IPS DF 6.9 (cell line): Measurements from ENCODE around the gene HSDL1.
"Not testable (repeated sequence)": the region's sequence is repeated elsewhere in the genome, so short reads cannot be mapped to it uniquely, and the experiment has no call there.

Experiments
- DNase-seq: peaks from one replicate; pipeline ENCODE4 v3.0.0-alpha.2; 2013; ENCODE audit warnings: low read depth, low spot score
- H3K27ac ChIP-seq: one replicate; pipeline ENCODE4 v1.5.1; 2013; ENCODE audit warnings: low read length, control low read depth
- H3K27me3 ChIP-seq: 2 replicates; pipeline ENCODE4 v1.6.1; 2013; ENCODE audit warnings: mild to moderate bottlenecking, low read length; ENCODE audit not compliant: control insufficient read depth, insufficient read depth
- H3K36me3 ChIP-seq: 2 replicates; pipeline ENCODE4 v1.6.1; 2013; ENCODE audit warnings: low read length; ENCODE audit not compliant: control insufficient read depth, insufficient read depth
- H3K4me1 ChIP-seq: 2 replicates; pipeline ENCODE4 v1.6.1; 2013; ENCODE audit warnings: low read length; ENCODE audit not compliant: control insufficient read depth, insufficient read depth
- H3K4me3 ChIP-seq: 2 replicates; pipeline ENCODE4 v1.5.1; 2013; ENCODE audit warnings: mild to moderate bottlenecking, low read length
- H3K9me3 ChIP-seq: 2 replicates; pipeline ENCODE4 v1.6.1; 2013; ENCODE audit warnings: low read length, inconsistent platforms; ENCODE audit not compliant: control insufficient read depth, insufficient read depth
- WGBS: extraction: QIAGEN DNeasy Blood & Tissue Kit; methylation state at CpG from one replicate; pipeline ENCODE4 v1.1.7; 2013; ENCODE audit warnings: mixed read lengths, missing lambda C conversion rate; ENCODE audit not compliant: insufficient read length, insufficient coverage; 5-methylcytosine and 5-hydroxymethylcytosine counted together

The HSDL1 gene

GRCh38 chr16:84118315-84118714 is 26.7 kb downstream of the HSDL1 start:
- H3K9me3 ChIP-seq, DNase-seq, H3K27ac ChIP-seq, H3K4me1 ChIP-seq, H3K4me3 ChIP-seq, H3K27me3 ChIP-seq, H3K36me3 ChIP-seq: not testable (repeated sequence)
- no CpG with 5 or more reads among the region's 5 CpGs for WGBS

GRCh38 chr16:84117494-84117843 is 27.5 kb downstream of the HSDL1 start:
- H3K27me3 ChIP-seq: no peaks in the 10 kb centered on the region
- H3K36me3 ChIP-seq: no peaks in the 10 kb centered on the region
- no CpG with 5 or more reads among the region's 12 CpGs for WGBS
- no peaks in the 10 kb centered on the region for H3K4me1 ChIP-seq
- no peak for DNase-seq
- H3K9me3 ChIP-seq: no peaks in the 10 kb centered on the region
- H3K27ac ChIP-seq: no peak overlapping the region
- H3K4me3 ChIP-seq: peak overlapping the region; percentile 65; the same call in 1 of the 2 replicates

- Histone ChIP-seq H3K27ac (no peak within 1 kb of the TSS), H3K4me1 (no peaks in the 10 kb centered on the region), H3K4me3 (peak within 1 kb of the TSS; percentile 65), H3K36me3 (no peaks in the 10 kb centered on the region), H3K27me3 (no peaks in the 10 kb centered on the region), H3K9me3 (no peaks in the 10 kb centered on the region)
- peak; percentile 95 for DNase-seq
- WGBS: no CpG with 5 or more reads among the region's 94 CpGs
These were observed 28.1 kb downstream of the HSDL1 start, which contains the start of gene MBTPS1 for GRCh38 chr16:84116720-84117493. MBTPS1 (minus strand) TSS chr16:84116942; CDS start chr16:84101783, 15,159 bp downstream.

- no peak overlapping the region for H3K27ac ChIP-seq
- no peaks in the 10 kb centered on the region for H3K9me3 ChIP-seq
- H3K4me1 ChIP-seq: no peaks in the 10 kb centered on the region
- H3K36me3 ChIP-seq: no peaks in the 10 kb centered on the region
- peak overlapping the region; percentile 65 for H3K4me3 ChIP-seq
- WGBS: no CpG with 5 or more reads among the region's 57 CpGs
- no peak for DNase-seq
- H3K27me3 ChIP-seq: no peaks in the 10 kb centered on the region
These were observed 28.9 kb downstream of the HSDL1 start for GRCh38 chr16:84115919-84116719.

- WGBS: no CpG with 5 or more reads among the region's 3 CpGs
These were observed 33.0 kb downstream of the HSDL1 start for GRCh38 chr16:84111949-84112348.

GRCh38 chr16:84111525-84111924 is 33.5 kb downstream of the HSDL1 start:
- no peaks in the 10 kb centered on the region for H3K27me3 ChIP-seq
- H3K4me3 ChIP-seq: no peak overlapping the region
- no peak overlapping the region for H3K27ac ChIP-seq
- WGBS: no CpG with 5 or more reads among the region's 3 CpGs
- no peak for DNase-seq
- no peaks in the 10 kb centered on the region for H3K9me3 ChIP-seq
- H3K36me3 ChIP-seq: no peaks in the 10 kb centered on the region
- no peaks in the 10 kb centered on the region for H3K4me1 ChIP-seq

More at GRCh38 chr16:84111949-84112348, 33.0 kb downstream of the HSDL1 start:
- not testable (repeated sequence) for H3K4me3 ChIP-seq, H3K4me1 ChIP-seq, H3K9me3 ChIP-seq, DNase-seq, H3K27me3 ChIP-seq, H3K27ac ChIP-seq, H3K36me3 ChIP-seq

- no CpG with 5 or more reads among the region's 3 CpGs for WGBS
- DNase-seq: no peak
- H3K27ac ChIP-seq: no peak overlapping the region
These were observed 34.5 kb downstream of the HSDL1 start for GRCh38 chr16:84110527-84110926.

GRCh38 chr16:84109598-84110335 is 35.2 kb downstream of the HSDL1 start:
- no peaks in the 10 kb centered on the region for H3K36me3 ChIP-seq
- DNase-seq: no peak
- H3K9me3 ChIP-seq: no peaks in the 10 kb centered on the region
- H3K27ac ChIP-seq: no peak overlapping the region
- WGBS: no CpG with 5 or more reads among the region's 6 CpGs
- H3K4me1 ChIP-seq: no peaks in the 10 kb centered on the region
- H3K4me3 ChIP-seq: no peak overlapping the region
- H3K27me3 ChIP-seq: no peaks in the 10 kb centered on the region

More at GRCh38 chr16:84110527-84110926, 34.5 kb downstream of the HSDL1 start:
- no peaks in the 10 kb centered on the region for H3K4me1 ChIP-seq
- no peaks in the 10 kb centered on the region for H3K36me3 ChIP-seq
- H3K9me3 ChIP-seq: no peaks in the 10 kb centered on the region
- no peaks in the 10 kb centered on the region for H3K27me3 ChIP-seq
- no peak overlapping the region for H3K4me3 ChIP-seq

- no peak for DNase-seq
- no peaks in the 10 kb centered on the region for H3K4me1 ChIP-seq
- no peaks in the 10 kb centered on the region for H3K36me3 ChIP-seq
- no peaks in the 10 kb centered on the region for H3K27me3 ChIP-seq
- no CpG with 5 or more reads among the region's 2 CpGs for WGBS
- H3K27ac ChIP-seq: no peak overlapping the region
- H3K9me3 ChIP-seq: no peaks in the 10 kb centered on the region
- no peak overlapping the region for H3K4me3 ChIP-seq
These were observed 37.1 kb downstream of the HSDL1 start for GRCh38 chr16:84107921-84108320.
